ENCODE data around the gene ALDH16A1.

- TF ChIP-seq EZH2 (IDR thresholded peaks at IDR 0.05; ENCODE audit: borderline replicate concordance, low read depth, low read length, severe bottlenecking), result no peak
- TF ChIP-seq CTCF (IDR thresholded peaks at IDR 0.05; ENCODE audit: extremely low read depth in 1 of 2, insufficient read depth in 1 of 2, low read depth in 1 of 2, low read length in 2 of 2), result no peak
- TF ChIP-seq POLR2AphosphoS5 (IDR thresholded peaks at IDR 0.05; ENCODE audit: insufficient read depth, low read depth, low read length), result no peak
- TF ChIP-seq POLR2A (IDR thresholded peaks at IDR 0.05; ENCODE audit: low read depth, low read length), result no peak
- no peak for TF ChIP-seq MAX (IDR thresholded peaks at IDR 0.05; ENCODE audit: insufficient read depth, insufficient read length)
These were observed 12.4 kb upstream of the ALDH16A1 start for GRCh38 chr19:49440439-49441209.
